Measurements from ENCODE around the gene MEN1.
A peak's percentile ranks its signal among the peaks of the same experiment; 100 is the strongest.

The MEN1 gene

DNA sequence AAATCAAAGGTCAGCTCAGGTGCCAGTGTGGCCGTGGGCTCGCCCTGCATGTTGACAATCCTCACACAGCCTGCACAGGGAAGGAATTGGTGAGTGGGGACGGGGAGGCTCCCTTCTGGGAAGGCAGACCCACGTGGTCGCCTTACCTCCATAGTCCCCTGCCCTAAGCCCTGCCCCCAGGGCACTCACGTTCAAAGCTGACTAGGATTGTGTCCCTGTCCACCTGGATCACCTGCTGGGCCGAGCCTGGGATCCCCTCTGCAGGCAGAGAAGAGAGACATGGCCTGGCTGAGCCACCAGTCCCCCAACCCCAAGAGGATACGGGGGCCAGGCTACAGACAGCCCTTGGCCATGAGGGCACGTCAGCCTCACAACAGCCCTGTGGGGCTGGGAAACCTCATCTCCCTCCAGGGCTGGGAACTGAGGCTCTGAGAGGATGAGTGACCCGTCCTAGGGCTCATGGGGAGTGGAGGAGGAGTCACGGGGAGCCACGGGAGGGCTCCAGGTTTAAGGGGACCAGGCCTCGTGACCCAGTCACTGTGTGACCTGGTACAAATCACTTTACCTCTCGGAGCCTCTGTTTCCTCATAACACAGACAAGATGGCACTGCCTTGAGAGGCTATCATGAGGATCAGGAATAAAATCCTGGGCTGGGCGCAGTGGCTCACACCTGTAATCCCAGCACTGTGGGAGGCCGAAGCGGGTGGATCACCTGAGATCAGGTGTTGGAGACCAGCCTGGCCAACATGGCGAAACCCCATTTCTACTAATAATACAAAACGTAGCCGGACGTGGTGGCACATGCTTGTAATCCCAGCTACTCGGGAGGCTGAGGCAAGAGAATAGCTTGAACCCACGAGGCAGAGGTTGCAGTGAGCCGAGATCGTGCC is 19.9 kb downstream of the MEN1 start:
- Histone ChIP-seq H3K27ac (ENCODE audit: insufficient read depth, low read length, poor library complexity, severe bottlenecking) (no peak overlapping the region), H3K36me3 (ENCODE audit: control insufficient read depth, insufficient read depth, low read length) (peaks cover 45% of the 10 kb centered on the region), H3K9me3 (ENCODE audit: control insufficient read depth, low read length) (no peaks in the 10 kb centered on the region), H3K4me1 (ENCODE audit: control insufficient read depth, insufficient read depth, low read length, poor library complexity, severe bottlenecking) (no peaks in the 10 kb centered on the region), H3K4me3 (ENCODE audit: insufficient read depth, low read depth, low read length, poor library complexity, severe bottlenecking) (no peak overlapping the region), H3K27me3 (replicated peaks; ENCODE audit: control insufficient read depth, insufficient read depth, low read length, poor library complexity, severe bottlenecking) (no peaks in the 10 kb centered on the region)
- no peak for DNase-seq

DNA sequence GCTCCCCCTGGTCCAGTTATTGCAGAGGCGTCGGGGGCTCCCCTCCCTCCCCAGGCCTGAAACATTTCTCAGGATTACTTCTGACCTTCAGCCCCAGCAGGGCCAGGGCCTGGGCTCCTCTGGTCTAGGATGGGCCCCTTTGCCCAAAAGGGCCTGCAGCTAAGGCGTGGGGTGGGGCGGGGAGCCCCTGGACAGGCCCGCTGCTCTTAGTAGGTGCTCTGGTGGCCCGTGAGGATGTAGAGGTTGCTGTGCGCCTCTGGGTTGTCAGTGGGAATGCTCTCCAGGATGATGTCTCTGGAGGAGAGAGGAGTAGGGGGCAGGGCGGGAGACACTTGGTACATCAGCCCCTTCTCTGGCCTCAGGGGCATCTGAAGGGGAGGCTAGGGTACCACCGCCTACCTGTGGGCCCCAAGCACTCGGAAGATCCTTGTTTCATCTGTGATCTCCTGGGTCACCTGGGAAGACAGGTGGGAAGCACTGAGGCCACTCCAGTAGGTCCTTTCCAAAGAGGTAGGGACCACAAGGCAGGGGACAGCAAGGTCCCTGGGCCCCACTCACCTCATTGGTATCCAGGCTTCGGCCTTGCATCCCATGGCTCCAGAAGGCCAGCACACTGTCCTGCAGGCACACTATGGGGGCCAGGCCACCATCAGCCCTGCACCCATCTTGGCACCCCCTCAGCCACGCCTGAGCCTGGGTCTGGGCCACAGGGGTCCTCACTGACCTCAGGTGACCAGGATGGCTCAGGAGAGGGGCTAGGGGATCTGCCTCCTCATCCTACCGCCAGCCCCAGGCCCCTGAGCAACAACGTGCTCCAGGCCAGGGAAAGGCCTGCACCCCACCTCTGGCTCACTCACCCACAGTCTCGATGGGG is 20.8 kb downstream of the MEN1 start:
- no peaks in the 10 kb centered on the region for H3K27me3 ChIP-seq (replicated peaks; ENCODE audit: control insufficient read depth, insufficient read depth, low read length, poor library complexity, severe bottlenecking)
- no peak overlapping the region for H3K4me3 ChIP-seq (ENCODE audit: insufficient read depth, low read depth, low read length, poor library complexity, severe bottlenecking)
- H3K4me1 ChIP-seq (ENCODE audit: control insufficient read depth, insufficient read depth, low read length, poor library complexity, severe bottlenecking): no peaks in the 10 kb centered on the region
- peaks cover 45% of the 10 kb centered on the region for H3K36me3 ChIP-seq (ENCODE audit: control insufficient read depth, insufficient read depth, low read length)
- H3K9me3 ChIP-seq (ENCODE audit: control insufficient read depth, low read length): no peaks in the 10 kb centered on the region
- no peak for DNase-seq
- no peak overlapping the region for H3K27ac ChIP-seq (ENCODE audit: insufficient read depth, low read length, poor library complexity, severe bottlenecking)

DNA sequence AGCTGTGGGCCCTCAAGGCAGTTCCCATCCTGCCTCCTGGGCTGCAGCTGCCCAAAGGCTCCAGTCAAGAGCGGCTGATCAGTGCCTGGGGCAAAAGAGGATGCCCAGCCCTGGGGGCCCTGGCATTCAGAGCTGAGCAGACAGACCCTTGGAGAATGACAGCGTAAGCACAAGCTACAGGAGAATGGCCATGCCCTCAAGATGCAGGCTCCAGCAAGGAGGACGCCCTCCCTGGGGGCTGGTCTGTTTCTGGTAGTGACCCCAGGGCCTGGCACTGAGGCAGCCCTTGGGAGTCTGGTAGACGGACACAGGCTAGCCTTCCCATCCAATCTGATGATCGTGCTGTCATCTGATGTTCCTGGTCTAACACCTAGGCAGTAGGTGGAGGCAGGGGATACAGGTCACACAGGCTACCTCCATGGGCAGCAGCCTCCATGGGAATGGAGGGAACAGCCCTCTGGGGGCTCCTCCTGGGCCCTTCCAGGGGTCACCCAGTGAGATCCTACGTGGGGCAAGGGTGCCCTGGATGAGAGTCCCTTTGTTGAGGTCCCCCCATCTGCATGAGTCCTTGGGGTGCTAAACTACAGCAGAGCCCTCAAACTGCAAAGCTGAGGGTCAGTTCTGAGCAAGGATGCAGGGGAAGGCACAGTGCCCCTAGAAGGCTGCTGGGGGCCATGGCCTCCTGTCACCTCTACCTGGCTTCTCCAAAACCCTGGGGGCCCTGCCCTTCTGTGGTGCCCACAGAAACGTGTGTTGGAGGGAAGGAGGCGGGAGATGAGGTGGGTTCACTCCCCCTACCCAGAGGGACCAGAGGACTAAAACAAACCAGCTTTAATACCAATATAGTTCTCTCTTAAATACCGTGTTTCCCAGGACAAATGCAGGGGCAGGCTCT is 21.8 kb downstream of the MEN1 start:
- H3K27me3 ChIP-seq (replicated peaks; ENCODE audit: control insufficient read depth, insufficient read depth, low read length, poor library complexity, severe bottlenecking): no peaks in the 10 kb centered on the region
- no peaks in the 10 kb centered on the region for H3K9me3 ChIP-seq (ENCODE audit: control insufficient read depth, low read length)
- no peak overlapping the region for H3K27ac ChIP-seq (ENCODE audit: insufficient read depth, low read length, poor library complexity, severe bottlenecking)
- H3K4me1 ChIP-seq (ENCODE audit: control insufficient read depth, insufficient read depth, low read length, poor library complexity, severe bottlenecking): no peaks in the 10 kb centered on the region
- no peak for DNase-seq
- H3K4me3 ChIP-seq (ENCODE audit: insufficient read depth, low read depth, low read length, poor library complexity, severe bottlenecking): no peak overlapping the region
- H3K36me3 ChIP-seq (ENCODE audit: control insufficient read depth, insufficient read depth, low read length): peaks cover 40% of the 10 kb centered on the region

DNA sequence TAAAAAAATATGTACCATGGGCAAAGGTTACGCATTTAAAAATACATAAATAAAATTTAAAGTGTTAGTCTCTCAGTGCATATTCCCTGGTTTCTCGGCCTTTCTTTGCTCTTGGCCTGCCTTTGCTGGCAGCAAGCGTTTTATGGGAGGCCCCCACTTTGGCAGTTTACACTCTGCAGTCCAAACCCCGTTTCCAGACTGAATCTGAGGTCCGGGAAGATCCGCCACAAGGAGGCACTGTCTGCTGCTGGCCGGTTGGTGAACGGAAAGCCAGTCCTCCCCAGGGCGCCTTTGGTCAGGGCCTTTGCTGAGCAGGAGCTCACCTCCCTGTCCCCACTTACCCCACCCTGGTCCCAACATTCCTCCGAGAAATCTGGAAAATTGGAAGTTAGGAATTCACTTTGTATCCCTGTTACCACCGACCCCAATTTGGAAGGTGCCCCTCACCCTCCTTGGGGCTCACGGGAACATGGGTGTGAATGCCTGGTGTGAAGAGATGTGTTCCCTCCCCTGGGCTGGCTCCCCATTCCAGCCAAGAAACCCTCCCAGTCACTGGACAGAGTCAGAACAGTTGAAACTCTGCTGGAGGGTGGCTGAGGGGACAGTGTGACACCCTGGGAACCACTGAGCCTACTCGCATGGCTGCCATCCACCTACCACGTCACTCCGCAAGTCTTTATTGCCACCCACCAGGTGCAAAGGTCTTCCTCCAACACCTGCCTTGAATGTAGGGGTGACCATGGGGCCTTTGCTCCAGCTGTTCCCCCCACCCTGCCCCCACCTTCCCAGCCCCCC is 22.6 kb downstream of the MEN1 start:
- Histone ChIP-seq H3K4me3 (ENCODE audit: insufficient read depth, low read depth, low read length, poor library complexity, severe bottlenecking) (no peak overlapping the region), H3K4me1 (ENCODE audit: control insufficient read depth, insufficient read depth, low read length, poor library complexity, severe bottlenecking) (no peaks in the 10 kb centered on the region), H3K27ac (ENCODE audit: insufficient read depth, low read length, poor library complexity, severe bottlenecking) (no peak overlapping the region), H3K27me3 (replicated peaks; ENCODE audit: control insufficient read depth, insufficient read depth, low read length, poor library complexity, severe bottlenecking) (no peaks in the 10 kb centered on the region), H3K9me3 (ENCODE audit: control insufficient read depth, low read length) (no peaks in the 10 kb centered on the region), H3K36me3 (ENCODE audit: control insufficient read depth, insufficient read depth, low read length) (peaks cover 38% of the 10 kb centered on the region)
- DNase-seq: peak in 2 of 3 donors; percentile 25 to 39

DNA sequence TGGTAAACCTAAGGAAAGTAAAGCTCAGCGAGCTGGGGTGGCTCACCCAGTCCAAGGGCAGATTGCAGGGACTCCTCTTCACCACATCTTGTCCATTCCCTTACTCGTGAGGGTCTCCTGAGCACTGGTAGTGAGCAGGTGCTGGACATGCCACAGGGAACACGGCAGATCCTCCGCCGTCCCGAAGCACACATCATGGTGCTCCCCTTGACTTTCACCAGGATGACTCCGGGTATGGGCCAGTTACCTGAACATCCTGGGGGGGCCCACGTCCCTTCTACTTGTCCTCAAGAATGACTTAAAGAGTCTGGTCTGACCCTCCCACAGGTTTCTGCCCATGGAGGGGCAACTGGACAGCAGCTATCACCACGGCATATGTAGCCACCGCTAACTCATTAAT is 24.0 kb downstream of the MEN1 start:
- no peak for DNase-seq
- H3K27ac ChIP-seq (ENCODE audit: insufficient read depth, low read length, poor library complexity, severe bottlenecking): no peak overlapping the region
- H3K9me3 ChIP-seq (ENCODE audit: control insufficient read depth, low read length): no peaks in the 10 kb centered on the region
- H3K36me3 ChIP-seq (ENCODE audit: control insufficient read depth, insufficient read depth, low read length): peaks cover 27% of the 10 kb centered on the region
- no peaks in the 10 kb centered on the region for H3K27me3 ChIP-seq (replicated peaks; ENCODE audit: control insufficient read depth, insufficient read depth, low read length, poor library complexity, severe bottlenecking)
- H3K4me3 ChIP-seq (ENCODE audit: insufficient read depth, low read depth, low read length, poor library complexity, severe bottlenecking): no peak overlapping the region
- H3K4me1 ChIP-seq (ENCODE audit: control insufficient read depth, insufficient read depth, low read length, poor library complexity, severe bottlenecking): no peaks in the 10 kb centered on the region

DNA sequence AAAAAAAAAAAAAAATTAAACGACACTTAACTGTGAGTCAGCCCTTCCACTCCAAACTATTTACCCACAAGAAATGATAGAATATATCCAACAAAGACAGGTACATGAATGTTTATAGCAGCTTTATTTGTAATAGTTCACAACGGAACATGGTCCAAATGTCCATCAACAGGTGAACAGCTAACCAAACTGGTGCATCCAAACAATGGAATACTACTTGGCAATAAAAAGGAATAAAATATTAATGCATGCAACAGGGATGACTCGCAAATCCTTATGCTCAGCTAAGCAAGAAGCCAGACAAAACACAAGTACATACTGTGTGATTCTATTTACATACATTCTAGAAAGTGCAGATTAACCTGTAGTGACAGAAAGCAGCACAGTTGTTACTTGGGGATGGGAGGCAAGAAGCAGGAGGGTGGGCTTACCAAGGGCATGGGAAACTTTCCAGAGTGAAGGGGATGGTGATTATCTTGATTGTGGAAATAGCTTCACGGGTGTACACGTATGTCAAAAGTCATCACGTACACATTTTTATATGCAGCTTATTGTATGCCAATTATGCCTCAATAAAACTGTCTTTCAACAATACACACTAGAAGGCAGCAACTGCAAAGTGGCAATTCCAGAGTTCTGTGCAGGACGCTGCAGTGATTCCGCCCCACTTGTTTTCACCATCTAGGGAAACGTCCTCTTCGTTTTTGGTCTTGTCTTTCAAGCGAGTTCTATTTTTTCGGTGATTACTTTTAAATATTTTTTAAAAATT is 25.4 kb downstream of the MEN1 start:
- Histone ChIP-seq H3K4me3 (ENCODE audit: insufficient read depth, low read depth, low read length, poor library complexity, severe bottlenecking) (no peak overlapping the region), H3K27me3 (replicated peaks; ENCODE audit: control insufficient read depth, insufficient read depth, low read length, poor library complexity, severe bottlenecking) (no peaks in the 10 kb centered on the region), H3K4me1 (ENCODE audit: control insufficient read depth, insufficient read depth, low read length, poor library complexity, severe bottlenecking) (peaks cover 10% of the 10 kb centered on the region), H3K27ac (ENCODE audit: insufficient read depth, low read length, poor library complexity, severe bottlenecking) (no peak overlapping the region), H3K36me3 (ENCODE audit: control insufficient read depth, insufficient read depth, low read length) (peaks cover 16% of the 10 kb centered on the region), H3K9me3 (ENCODE audit: control insufficient read depth, low read length) (no peaks in the 10 kb centered on the region)
- no peak for DNase-seq

DNA sequence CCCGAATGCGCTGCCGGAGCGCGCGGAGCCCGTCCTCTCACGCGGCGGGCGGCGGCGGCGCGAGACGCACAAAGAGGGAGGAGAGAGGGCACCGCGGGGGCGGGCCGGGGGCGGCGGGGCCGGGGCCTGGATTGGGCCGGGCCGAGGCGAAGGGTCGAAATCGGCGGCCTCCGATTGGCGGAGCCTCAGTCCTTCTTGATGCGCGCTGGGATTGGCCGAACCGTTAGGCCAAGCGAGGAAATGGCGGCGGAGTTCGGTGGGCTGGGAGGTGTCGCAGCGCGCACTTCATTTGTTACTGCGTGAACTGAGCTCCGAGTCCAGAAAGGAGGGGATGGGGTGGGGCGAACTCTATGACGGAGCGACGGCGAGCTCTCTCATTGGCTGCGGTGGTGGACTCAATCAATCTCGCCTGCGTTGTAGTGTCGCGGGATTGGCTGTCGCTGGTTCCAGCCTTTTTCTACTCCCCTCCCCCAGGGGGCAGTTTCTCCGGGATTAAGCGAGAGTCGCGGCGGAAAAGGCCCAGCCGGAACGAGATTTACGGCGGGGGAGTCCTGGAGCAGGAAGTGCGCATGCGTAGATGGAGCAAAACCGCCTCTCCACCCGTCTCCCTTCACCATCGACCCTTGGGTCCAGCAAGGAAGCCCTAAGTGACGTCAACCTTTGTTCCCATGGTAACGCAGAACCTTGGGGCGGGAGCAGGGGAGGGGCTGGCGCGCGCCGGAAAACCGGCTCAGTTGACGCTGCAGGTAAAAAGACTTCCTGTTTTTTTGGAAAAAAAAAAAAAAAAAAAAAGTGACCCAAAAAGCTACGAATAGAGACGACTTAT is 31.7 kb downstream of the MEN1 start, which contains the start of gene SF1:
Gene SF1, minus strand, starts transcription at position 70 of the 826 bp plus-strand sequence. CDS start 150 bp downstream, outside the sequence.
- Histone ChIP-seq H3K27ac (ENCODE audit: insufficient read depth, low read length, poor library complexity, severe bottlenecking) (peak within 1 kb of the TSS; percentile 94), H3K4me3 (ENCODE audit: insufficient read depth, low read depth, low read length, poor library complexity, severe bottlenecking) (peak within 1 kb of the TSS; percentile 71), H3K36me3 (ENCODE audit: control insufficient read depth, insufficient read depth, low read length) (peaks cover 37% of the 10 kb centered on the region), H3K9me3 (ENCODE audit: control insufficient read depth, low read length) (no peaks in the 10 kb centered on the region), H3K27me3 (replicated peaks; ENCODE audit: control insufficient read depth, insufficient read depth, low read length, poor library complexity, severe bottlenecking) (no peaks in the 10 kb centered on the region), H3K4me1 (ENCODE audit: control insufficient read depth, insufficient read depth, low read length, poor library complexity, severe bottlenecking) (peaks cover 44% of the 10 kb centered on the region)
- peak; percentile 99 to 100 (median 100) for DNase-seq

DNA sequence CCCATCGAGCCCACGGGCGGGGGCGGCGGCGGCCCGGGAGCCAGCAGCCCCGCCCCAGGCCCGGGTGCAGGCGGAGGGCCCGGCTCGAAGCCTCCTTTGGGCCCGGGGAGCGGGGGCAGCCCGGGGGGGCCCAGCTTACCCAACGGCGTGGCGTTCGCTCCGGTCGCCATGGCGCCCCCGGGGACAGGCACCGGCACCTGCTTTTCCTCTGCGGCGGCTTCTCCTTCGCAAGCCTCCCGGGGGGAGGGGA is 32.2 kb downstream of the MEN1 start:
- H3K9me3 ChIP-seq (ENCODE audit: control insufficient read depth, low read length): no peaks in the 10 kb centered on the region
- peak in 1 of 3 donors; percentile 21 for DNase-seq
- H3K4me3 ChIP-seq (ENCODE audit: insufficient read depth, low read depth, low read length, poor library complexity, severe bottlenecking): peak overlapping the region; percentile 71
- no peaks in the 10 kb centered on the region for H3K27me3 ChIP-seq (replicated peaks; ENCODE audit: control insufficient read depth, insufficient read depth, low read length, poor library complexity, severe bottlenecking)
- peak overlapping the region; percentile 94 for H3K27ac ChIP-seq (ENCODE audit: insufficient read depth, low read length, poor library complexity, severe bottlenecking)
- peaks cover 43% of the 10 kb centered on the region for H3K36me3 ChIP-seq (ENCODE audit: control insufficient read depth, insufficient read depth, low read length)
- H3K4me1 ChIP-seq (ENCODE audit: control insufficient read depth, insufficient read depth, low read length, poor library complexity, severe bottlenecking): peaks cover 50% of the 10 kb centered on the region
